Naive thymus-derived CD8-positive, alpha-beta T cell (primary cell): ENCODE measurements around the gene CTPS1. TPM values are rescaled to one million over a fixed set of nuclear protein-coding genes. Genes with fewer than 3 reads are reported as not detected.

ENCODE experiments used
- ATAC-seq, 2 donors: fragments of 150-1000 bp; cut with Tn5 transposase in 1 of 2; sonication (Bioruptor Pico), chemical (Tn5 transposase) in 1 of 2; 1 replicate in 1 of 2; 2 replicates in 1 of 2; pipeline ENCODE4 v1.10.0; 2021; ENCODE audit warnings: mild to moderate bottlenecking in 2 of 2, moderate library complexity in 2 of 2
- POLR2A ChIA-PET: fragments of 350-600 bp; sonication (Branson Sonifier 250); formaldehyde crosslinking; loops from one replicate; lab custom pipeline; 2021; ENCODE audit warnings: antibody characterized with exemption; lab: Charles Lee
- DNase-seq, 10 donors: peaks; one replicate each; pipeline versions ENCODE4 v3.0.0 to v3.0.0-alpha.2; 2020 to 2022
- H3K27ac Mint-ChIP-seq, 10 donors: one replicate each; pipeline ENCODE4 v1.8.0; 2020 to 2022; ENCODE audit warnings: mild to moderate bottlenecking in 10 of 10, mixed read lengths in 10 of 10, moderate library complexity in 4 of 10, inconsistent platforms in 1 of 10
- H3K27me3 Mint-ChIP-seq, 5 donors: one replicate each; pipeline ENCODE4 v1.8.0; 2021 to 2022; ENCODE audit warnings: mixed read lengths in 5 of 5
- H3K36me3 Mint-ChIP-seq, 3 donors: one replicate each; pipeline ENCODE4 v1.8.0; 2020 to 2022; ENCODE audit warnings: mixed read lengths in 3 of 3, mild to moderate bottlenecking in 2 of 3, inconsistent platforms in 1 of 3
- H3K4me1 Mint-ChIP-seq, 4 donors: one replicate each; pipeline ENCODE4 v1.8.0; 2021 to 2022; ENCODE audit warnings: mixed read lengths in 4 of 4
- H3K4me3 Mint-ChIP-seq, 10 donors: one replicate each; pipeline ENCODE4 v1.8.0; 2020 to 2022; ENCODE audit warnings: mild to moderate bottlenecking in 10 of 10, mixed read lengths in 10 of 10, moderate library complexity in 6 of 10, inconsistent platforms in 1 of 10
- H3K9me3 Mint-ChIP-seq, 9 donors: one replicate each; pipeline ENCODE4 v1.8.0; 2020 to 2022; ENCODE audit warnings: mixed read lengths in 9 of 9, mild to moderate bottlenecking in 3 of 9, inconsistent platforms in 1 of 9, moderate library complexity in 1 of 9
- polyA plus RNA-seq, 3 donors: library from polyadenylated mRNA; unstranded; fragments of 300-500 nt; fragmentation: Illumina TruSeq; gene quantifications; one replicate each; pipeline ENCODE4 v1.2.3, GENCODE V29; 2021
- total RNA-seq, 8 experiments: library from RNA in 2 of 8; stranded (reverse) in 2 of 8; gene quantifications; one replicate each; pipeline ENCODE4 v1.2.3 and lab custom pipeline; 2021 to 2026

Gene CTPS1
- total and polyA plus RNA-seq, 5 experiments from 2014 or later, result 12.7 to 25.6 (median 21.3) TPM

DNA sequence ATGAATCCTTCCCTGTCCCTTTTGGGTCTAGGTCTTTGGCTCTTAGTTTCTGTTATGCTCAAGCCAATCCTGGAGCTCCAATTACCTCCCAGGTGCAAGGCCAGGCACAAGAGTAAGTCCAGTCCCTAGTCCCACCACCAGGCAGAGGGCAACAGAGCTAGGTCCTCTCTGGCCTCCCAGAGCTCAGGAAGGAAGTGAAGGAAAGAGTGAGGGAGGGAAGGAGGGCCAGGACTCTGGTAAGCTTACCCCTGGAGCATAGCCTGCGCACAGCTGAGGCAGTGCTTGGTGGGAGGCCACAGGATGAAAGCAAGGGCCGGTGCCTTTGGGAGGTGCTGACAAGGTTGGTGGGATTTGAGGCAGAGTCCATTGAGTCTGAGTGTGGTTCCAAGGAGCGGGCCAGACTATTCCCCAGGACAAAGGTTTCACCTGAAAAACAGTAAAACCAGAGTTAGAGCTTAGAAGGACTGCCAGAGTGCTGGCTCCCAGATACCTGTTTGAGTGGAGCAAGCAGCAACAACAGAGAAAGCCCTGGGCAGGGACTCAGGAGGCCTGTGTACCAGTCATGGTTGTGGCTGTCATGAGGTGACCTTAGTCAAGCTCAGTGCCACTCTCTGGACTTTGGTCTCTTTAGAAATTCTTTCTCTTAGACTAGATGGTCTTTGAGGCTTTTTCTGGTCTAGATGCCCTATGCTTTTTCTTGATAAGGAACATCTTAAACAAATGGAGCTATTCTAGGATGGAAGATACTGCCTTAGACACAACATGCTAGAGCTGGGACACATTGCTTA is 57.8 kb downstream of the CTPS1 start:
- Mint-ChIP-seq H3K9me3 (no peaks in the 10 kb centered on the region), H3K4me1 (no peaks in the 10 kb centered on the region), H3K27ac (no peak overlapping the region), H3K36me3 (peaks cover 2 to 37% (median 19%) of the 10 kb centered on the region in 3 donors), H3K4me3 (no peak overlapping the region), H3K27me3 (no peaks in the 10 kb centered on the region)
- POLR2A ChIA-PET, result no interaction called here
- ATAC-seq, result no peak
- DNase-seq, result no peak

DNA sequence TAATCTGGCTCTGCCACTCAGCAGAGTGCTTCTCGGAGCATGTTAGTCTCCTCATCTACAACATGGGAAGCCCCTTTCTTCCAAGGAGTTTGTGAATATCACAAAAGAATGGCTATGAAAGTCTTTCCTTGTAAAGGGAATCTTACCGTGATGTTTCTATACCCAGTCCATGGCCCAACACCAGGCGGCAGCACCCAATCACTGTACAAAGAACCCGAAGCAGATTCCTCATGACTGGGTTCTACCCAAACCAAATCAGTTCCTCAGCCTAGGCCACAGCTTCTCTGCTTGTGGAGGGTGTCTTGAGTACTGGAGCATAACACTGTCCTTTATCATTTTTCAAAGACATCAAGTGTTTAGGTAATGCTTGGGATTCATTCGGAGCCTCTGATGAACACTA is 58.6 kb downstream of the CTPS1 start:
- Mint-ChIP-seq H3K9me3 (no peaks in the 10 kb centered on the region), H3K36me3 (peaks cover 0 to 37% (median 18%) of the 10 kb centered on the region in 3 donors), H3K27ac (peak overlapping the region in 1 of 10 donors; percentile 3), H3K27me3 (no peaks in the 10 kb centered on the region), H3K4me3 (no peak overlapping the region), H3K4me1 (peaks cover 0 to 3% (median 0%) of the 10 kb centered on the region in 4 donors)
- ATAC-seq, result no peak
- POLR2A ChIA-PET, result no interaction called here
- DNase-seq, result no peak

DNA sequence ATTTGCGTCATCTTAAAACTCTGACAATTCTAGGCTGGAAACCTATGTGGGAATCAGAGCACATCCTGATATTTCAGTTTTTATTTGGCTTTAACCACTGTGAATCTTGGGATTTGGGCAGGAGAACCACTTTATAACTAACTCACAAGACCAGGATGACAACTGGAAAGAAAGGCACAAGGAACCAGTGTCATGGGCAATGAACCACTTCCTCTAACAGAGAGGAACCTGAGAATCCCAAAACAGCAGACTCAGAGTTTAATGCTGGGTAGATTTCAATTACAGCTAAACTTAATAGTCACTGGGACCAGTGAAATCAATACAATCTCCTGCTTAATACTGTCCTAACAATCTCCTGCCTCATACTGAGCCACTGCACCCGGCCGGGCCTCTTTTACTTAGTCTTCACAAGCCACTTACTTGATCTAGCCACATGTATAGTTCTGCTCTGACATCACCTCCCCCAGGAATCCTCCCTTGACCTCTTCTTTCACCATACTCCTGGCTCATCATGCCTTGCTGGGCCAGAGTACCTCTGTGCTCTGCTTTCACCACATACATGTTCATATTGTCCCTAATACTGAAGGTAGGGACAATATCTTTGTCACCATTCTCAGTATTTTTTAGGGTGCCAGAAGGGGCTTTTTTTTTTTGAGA is 62.2 kb downstream of the CTPS1 start:
- H3K4me3 Mint-ChIP-seq, result no peak overlapping the region
- POLR2A ChIA-PET, result interaction anchor here (0.7 kb wide), 1 partner anchor 10 kb away, joined by 3 read pairs; no protein-coding TSS in a partner anchor
- DNase-seq (no peak), ATAC-seq (no peak)
- H3K36me3 Mint-ChIP-seq, result peaks cover 5 to 53% (median 18%) of the 10 kb centered on the region in 3 donors
- H3K4me1 Mint-ChIP-seq, result peaks cover 0 to 5% (median 0%) of the 10 kb centered on the region in 4 donors
- no peaks in the 10 kb centered on the region for H3K9me3 Mint-ChIP-seq
- H3K27ac Mint-ChIP-seq, result peak overlapping the region in 1 of 10 donors; percentile 3
- no peaks in the 10 kb centered on the region for H3K27me3 Mint-ChIP-seq

DNA sequence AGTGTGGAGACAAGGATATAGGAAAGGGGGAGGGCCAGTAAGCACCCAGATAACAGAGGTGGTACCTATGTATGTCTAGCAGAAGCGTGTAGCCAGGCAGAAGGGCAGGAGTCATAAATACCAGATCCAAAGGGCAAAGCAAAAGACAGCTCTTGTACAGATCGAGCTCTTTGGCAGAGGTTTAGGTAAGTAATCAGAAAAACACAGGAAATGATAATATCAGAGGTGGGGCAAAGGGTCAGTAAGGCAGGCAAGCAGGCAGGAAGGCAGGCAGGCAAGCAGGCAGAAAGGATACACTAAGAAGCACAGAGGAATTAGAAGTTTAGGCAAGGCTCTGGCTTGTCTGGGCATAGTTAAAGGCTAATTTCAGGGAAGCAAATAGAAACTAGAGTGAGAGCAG is 64.7 kb downstream of the CTPS1 start:
- ATAC-seq, result no peak
- Mint-ChIP-seq H3K4me3 (no peak overlapping the region), H3K4me1 (peaks cover 0 to 5% (median 0%) of the 10 kb centered on the region in 4 donors), H3K36me3 (peaks cover 9 to 69% (median 32%) of the 10 kb centered on the region in 3 donors), H3K9me3 (no peaks in the 10 kb centered on the region), H3K27ac (peak overlapping the region in 1 of 10 donors; percentile 63), H3K27me3 (no peaks in the 10 kb centered on the region)
- POLR2A ChIA-PET, result no interaction called here
- no peak for DNase-seq

DNA sequence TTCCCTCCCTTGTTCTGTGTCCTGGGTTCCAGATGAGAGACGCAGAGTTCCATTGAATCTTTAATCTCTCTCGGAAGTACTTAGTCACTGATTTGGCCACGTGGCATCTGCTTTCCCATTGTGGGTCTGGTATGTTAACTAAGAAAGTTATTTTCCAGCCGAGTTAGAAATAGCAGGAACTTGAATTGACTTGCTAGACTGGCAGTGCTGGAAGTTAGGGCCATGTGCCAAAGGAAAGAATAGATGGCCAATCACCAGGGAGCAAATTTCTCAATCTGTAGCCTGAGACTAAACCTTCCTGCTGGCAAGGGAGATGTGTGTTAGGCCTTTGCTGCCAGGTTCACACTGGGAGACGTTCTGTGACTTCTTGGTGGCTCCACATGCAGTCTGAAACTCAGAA is 66.2 kb downstream of the CTPS1 start:
- H3K4me3 Mint-ChIP-seq, result no peak overlapping the region
- POLR2A ChIA-PET, result no interaction called here
- peaks cover 13 to 70% (median 27%) of the 10 kb centered on the region in 3 donors for H3K36me3 Mint-ChIP-seq
- H3K9me3 Mint-ChIP-seq, result no peaks in the 10 kb centered on the region
- H3K27me3 Mint-ChIP-seq, result no peaks in the 10 kb centered on the region
- H3K27ac Mint-ChIP-seq, result no peak overlapping the region
- DNase-seq (no peak), ATAC-seq (no peak)
- peaks cover 0 to 5% (median 0%) of the 10 kb centered on the region in 4 donors for H3K4me1 Mint-ChIP-seq

DNA sequence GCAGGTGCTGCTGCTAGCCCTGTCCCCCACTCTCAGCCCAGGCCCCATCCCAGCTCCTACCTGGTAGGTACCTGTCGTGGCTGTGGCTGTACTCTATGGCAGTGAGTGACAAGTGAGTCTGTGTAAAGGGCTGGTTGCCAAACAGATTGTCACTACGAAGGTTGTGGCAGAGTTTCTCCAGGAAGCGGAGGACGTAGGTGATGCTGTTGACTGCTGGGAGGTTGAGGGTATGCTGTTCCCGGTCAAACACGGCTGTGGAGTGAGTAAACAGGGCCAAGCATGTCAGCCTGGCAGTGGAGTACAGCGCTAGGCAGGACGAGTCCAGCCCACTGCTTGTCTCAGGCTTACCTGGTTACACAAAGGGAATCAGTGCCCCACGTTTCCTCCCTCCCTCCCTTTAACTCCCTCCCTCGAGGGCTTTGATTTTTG is 66.9 kb downstream of the CTPS1 start:
- no peak for ATAC-seq
- DNase-seq, result no peak
- Mint-ChIP-seq H3K27me3 (no peaks in the 10 kb centered on the region), H3K4me1 (peaks cover 0 to 5% (median 0%) of the 10 kb centered on the region in 4 donors), H3K36me3 (peaks cover 13 to 68% (median 28%) of the 10 kb centered on the region in 3 donors), H3K27ac (no peak overlapping the region), H3K9me3 (no peaks in the 10 kb centered on the region), H3K4me3 (no peak overlapping the region)
- POLR2A ChIA-PET, result no interaction called here

DNA sequence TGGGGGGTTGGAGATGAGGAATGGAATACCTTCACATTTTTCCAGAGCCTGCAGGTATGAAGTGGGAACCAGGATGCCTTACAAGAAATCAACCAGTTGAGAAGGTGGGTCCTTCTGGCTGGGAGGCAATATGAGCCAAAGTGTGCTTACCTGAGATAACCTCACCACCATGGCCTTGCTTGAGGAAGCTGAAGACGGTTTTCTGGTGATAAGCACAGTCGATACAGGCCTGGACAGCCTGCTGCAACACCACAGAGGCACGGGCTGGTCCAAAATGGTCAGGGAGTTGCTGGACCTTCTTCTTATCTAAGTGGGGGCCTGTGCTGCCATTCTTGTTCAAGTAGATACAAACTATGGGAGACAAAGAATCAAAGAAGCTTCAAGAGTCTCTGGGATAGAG is 69.0 kb downstream of the CTPS1 start:
- Mint-ChIP-seq H3K36me3 (peaks cover 13 to 66% (median 25%) of the 10 kb centered on the region in 3 donors), H3K9me3 (no peaks in the 10 kb centered on the region), H3K4me1 (peaks cover 0 to 2% (median 0%) of the 10 kb centered on the region in 4 donors), H3K27ac (no peak overlapping the region), H3K27me3 (no peaks in the 10 kb centered on the region), H3K4me3 (no peak overlapping the region)
- POLR2A ChIA-PET, result no interaction called here
- ATAC-seq (no peak), DNase-seq (no peak)

DNA sequence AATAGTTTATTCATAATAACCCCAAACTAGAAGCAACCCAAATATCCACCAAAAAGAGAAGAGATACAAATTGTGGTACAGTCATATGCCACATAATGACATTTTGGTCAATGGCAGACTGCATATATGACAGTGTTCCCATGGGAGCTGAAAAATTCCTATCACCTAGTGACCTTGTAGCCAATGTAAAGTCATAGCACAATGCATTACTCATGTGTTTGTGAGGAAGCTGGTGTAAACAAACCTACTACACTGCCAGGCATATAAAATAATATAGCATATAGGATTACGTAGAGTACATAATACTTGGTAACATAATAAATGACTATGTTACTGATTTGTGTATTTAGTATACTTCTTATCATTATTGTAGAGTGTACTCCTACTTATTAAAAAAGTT is 71.5 kb downstream of the CTPS1 start:
- ATAC-seq (no peak), DNase-seq (no peak)
- no peak overlapping the region for H3K4me3 Mint-ChIP-seq
- no peaks in the 10 kb centered on the region for H3K4me1 Mint-ChIP-seq
- H3K9me3 Mint-ChIP-seq, result no peaks in the 10 kb centered on the region
- POLR2A ChIA-PET, result no interaction called here
- H3K27me3 Mint-ChIP-seq, result no peaks in the 10 kb centered on the region
- peaks cover 10 to 62% (median 29%) of the 10 kb centered on the region in 3 donors for H3K36me3 Mint-ChIP-seq
- H3K27ac Mint-ChIP-seq, result no peak overlapping the region

DNA sequence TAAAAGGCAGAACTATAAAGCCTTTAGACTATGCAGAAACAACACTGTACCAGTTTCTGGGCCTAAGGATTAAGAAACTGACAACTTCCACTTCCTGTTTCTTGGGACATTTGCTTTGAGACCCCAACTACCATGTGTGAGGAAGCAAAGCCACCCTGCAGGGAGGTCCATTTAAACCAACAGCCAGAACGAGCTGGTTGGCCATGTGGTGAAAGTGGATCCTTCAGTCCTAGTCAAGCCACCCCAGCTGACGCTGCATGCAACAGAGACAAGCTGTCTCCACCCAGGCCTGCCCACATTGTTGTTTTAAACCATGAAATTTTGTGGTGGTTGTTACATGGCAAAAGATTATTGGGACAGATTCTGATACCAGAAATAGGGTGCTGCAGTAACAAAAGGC is 73.8 kb downstream of the CTPS1 start:
- peaks cover 0 to 3% (median 0%) of the 10 kb centered on the region in 4 donors for H3K4me1 Mint-ChIP-seq
- DNase-seq (no peak), ATAC-seq (no peak)
- peaks cover 4 to 47% (median 29%) of the 10 kb centered on the region in 3 donors for H3K36me3 Mint-ChIP-seq
- H3K9me3 Mint-ChIP-seq, result no peaks in the 10 kb centered on the region
- H3K27ac Mint-ChIP-seq, result no peak overlapping the region
- no peaks in the 10 kb centered on the region for H3K27me3 Mint-ChIP-seq
- POLR2A ChIA-PET, result no interaction called here
- H3K4me3 Mint-ChIP-seq, result no peak overlapping the region

DNA sequence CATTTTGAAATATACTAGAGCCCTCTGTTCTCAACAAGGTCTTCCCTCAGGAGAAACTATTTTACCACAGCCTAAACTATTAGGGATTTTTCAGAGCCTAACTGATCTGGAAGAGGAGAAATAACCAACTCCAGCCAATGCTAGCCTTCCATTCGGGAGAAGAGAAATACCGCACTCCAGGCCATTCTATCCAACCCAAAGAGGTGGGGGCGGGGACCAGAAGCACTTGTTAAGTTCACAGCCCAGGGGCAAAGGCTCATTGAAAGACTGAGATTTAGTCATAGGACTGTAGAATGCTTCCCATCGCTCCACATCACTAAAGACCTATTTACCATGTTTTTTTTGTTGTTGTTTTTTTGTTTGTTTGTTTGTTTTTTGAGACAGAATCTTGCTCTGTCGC is 77.4 kb downstream of the CTPS1 start:
- no peak overlapping the region for H3K27ac Mint-ChIP-seq
- POLR2A ChIA-PET, result no interaction called here
- DNase-seq, result no peak
- H3K27me3 Mint-ChIP-seq, result no peaks in the 10 kb centered on the region
- no peak overlapping the region for H3K4me3 Mint-ChIP-seq
- peaks cover 5 to 48% (median 48%) of the 10 kb centered on the region in 3 donors for H3K36me3 Mint-ChIP-seq
- ATAC-seq, result no peak
- peaks cover 0 to 3% (median 0%) of the 10 kb centered on the region in 4 donors for H3K4me1 Mint-ChIP-seq
- peaks cover 0 to 4% (median 0%) of the 10 kb centered on the region in 9 donors for H3K9me3 Mint-ChIP-seq

Other genes with a start within 250 kb of the CTPS1 start
- gene KCNQ4, start 195.9 kb upstream of the CTPS1 start, total RNA-seq, result under 1 TPM; 0.18 to 0.25 TPM
- under 1 TPM; 0.08 to 0.17 (median 0.08) TPM for gene KCNQ4, start 195.9 kb upstream of the CTPS1 start, polyA plus RNA-seq
- 10 to 100 TPM; 24.3 to 24.5 TPM for gene CITED4, start 117.3 kb upstream of the CTPS1 start, total RNA-seq
- gene CITED4, start 117.3 kb upstream of the CTPS1 start, polyA plus RNA-seq, result 10 to 100 TPM; 24.5 to 45.4 (median 27.4) TPM
- under 1 TPM; 0.47 to 0.65 TPM for gene SLFNL1, start 42.0 kb downstream of the CTPS1 start, total RNA-seq
- gene SLFNL1, start 42.0 kb downstream of the CTPS1 start, polyA plus RNA-seq, result under 1 TPM; 0.12 to 0.49 (median 0.21) TPM